Dedifferentiated amniotic fluid mesenchymal stem cell (primary cell): ENCODE results near the gene DR1.

ENCODE experiments used
- DNase-seq: peaks from one replicate; pipeline ENCODE4 v3.0.0-alpha.2; 2016; ENCODE audit errors: extremely low spot score

DR1 gene

GRCh38 chr1:93345633-93346420, at the start of gene DR1:
Gene DR1, plus strand, starts transcription at chr1:93345907. Its CDS starts 739 bp downstream, at chr1:93346646.
- peak; percentile 95 for DNase-seq

- no peak for DNase-seq
Observed at GRCh38 chr1:93296555-93297154, 49.1 kb upstream of the DR1 start.

- DNase-seq, result no peak
Observed at GRCh38 chr1:93301131-93301530, 44.6 kb upstream of the DR1 start.

- DNase-seq, result no peak
Observed at GRCh38 chr1:93302078-93302477, 43.6 kb upstream of the DR1 start.

GRCh38 chr1:93304716-93305138, 41.0 kb upstream of the DR1 start:
- peak; percentile 80 for DNase-seq

- DNase-seq, result no peak
Observed at GRCh38 chr1:93306920-93307319, 38.8 kb upstream of the DR1 start.

GRCh38 chr1:93313026-93313425, 32.7 kb upstream of the DR1 start:
- DNase-seq, result no peak

GRCh38 chr1:93317207-93317606, 28.5 kb upstream of the DR1 start:
- DNase-seq, result no peak

- no peak for DNase-seq
Observed at GRCh38 chr1:93317943-93318342, 27.8 kb upstream of the DR1 start.

- no peak for DNase-seq
Observed at GRCh38 chr1:93321720-93322119, 24.0 kb upstream of the DR1 start.

- no peak for DNase-seq
Observed at GRCh38 chr1:93322349-93322748, 23.4 kb upstream of the DR1 start.

GRCh38 chr1:93323185-93323820, 22.4 kb upstream of the DR1 start:
- no peak for DNase-seq

GRCh38 chr1:93324486-93325464, 20.9 kb upstream of the DR1 start:
- DNase-seq, result peak; percentile 82

GRCh38 chr1:93328809-93329760, 16.6 kb upstream of the DR1 start:
- no peak for DNase-seq

GRCh38 chr1:93330196-93330595, 15.5 kb upstream of the DR1 start:
- no peak for DNase-seq

GRCh38 chr1:93330617-93331016, 15.1 kb upstream of the DR1 start:
- DNase-seq, result no peak

- DNase-seq, result peak; percentile 44
Observed at GRCh38 chr1:93331412-93331811, 14.3 kb upstream of the DR1 start.

GRCh38 chr1:93332368-93332767, 13.3 kb upstream of the DR1 start:
- no peak for DNase-seq

- DNase-seq, result peak; percentile 76
Observed at GRCh38 chr1:93338387-93339146, 7.1 kb upstream of the DR1 start.

- DNase-seq, result no peak
Observed at GRCh38 chr1:93339171-93339697, 6.5 kb upstream of the DR1 start.
